Measurements from ENCODE around the gene LMBRD1.
A peak's percentile ranks its signal among the peaks of the same experiment; 100 is the strongest.

LMBRD1 gene

DNA sequence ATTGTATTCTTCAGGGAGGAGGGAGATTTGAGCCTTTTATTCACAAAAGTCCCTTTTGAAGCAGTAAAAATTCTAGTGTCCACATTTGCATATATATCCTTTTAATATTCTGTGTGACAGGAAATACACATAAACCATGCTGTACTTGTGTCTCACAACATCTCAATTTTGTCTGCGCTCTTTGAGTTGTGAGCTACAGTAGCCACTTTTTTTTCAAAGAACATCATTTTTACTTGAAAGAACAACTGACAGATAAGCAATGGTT lies 21.3 kb downstream of the LMBRD1 start:
- TF ChIP-seq, protein P1, sequence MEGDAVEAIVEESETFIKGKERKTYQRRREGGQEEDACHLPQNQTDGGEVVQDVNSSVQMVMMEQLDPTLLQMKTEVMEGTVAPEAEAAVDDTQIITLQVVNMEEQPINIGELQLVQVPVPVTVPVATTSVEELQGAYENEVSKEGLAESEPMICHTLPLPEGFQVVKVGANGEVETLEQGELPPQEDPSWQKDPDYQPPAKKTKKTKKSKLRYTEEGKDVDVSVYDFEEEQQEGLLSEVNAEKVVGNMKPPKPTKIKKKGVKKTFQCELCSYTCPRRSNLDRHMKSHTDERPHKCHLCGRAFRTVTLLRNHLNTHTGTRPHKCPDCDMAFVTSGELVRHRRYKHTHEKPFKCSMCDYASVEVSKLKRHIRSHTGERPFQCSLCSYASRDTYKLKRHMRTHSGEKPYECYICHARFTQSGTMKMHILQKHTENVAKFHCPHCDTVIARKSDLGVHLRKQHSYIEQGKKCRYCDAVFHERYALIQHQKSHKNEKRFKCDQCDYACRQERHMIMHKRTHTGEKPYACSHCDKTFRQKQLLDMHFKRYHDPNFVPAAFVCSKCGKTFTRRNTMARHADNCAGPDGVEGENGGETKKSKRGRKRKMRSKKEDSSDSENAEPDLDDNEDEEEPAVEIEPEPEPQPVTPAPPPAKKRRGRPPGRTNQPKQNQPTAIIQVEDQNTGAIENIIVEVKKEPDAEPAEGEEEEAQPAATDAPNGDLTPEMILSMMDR (IDR thresholded peaks at IDR 0.05; ENCODE audit: control insufficient read depth, extremely low read depth, insufficient read depth), result no peak

DNA sequence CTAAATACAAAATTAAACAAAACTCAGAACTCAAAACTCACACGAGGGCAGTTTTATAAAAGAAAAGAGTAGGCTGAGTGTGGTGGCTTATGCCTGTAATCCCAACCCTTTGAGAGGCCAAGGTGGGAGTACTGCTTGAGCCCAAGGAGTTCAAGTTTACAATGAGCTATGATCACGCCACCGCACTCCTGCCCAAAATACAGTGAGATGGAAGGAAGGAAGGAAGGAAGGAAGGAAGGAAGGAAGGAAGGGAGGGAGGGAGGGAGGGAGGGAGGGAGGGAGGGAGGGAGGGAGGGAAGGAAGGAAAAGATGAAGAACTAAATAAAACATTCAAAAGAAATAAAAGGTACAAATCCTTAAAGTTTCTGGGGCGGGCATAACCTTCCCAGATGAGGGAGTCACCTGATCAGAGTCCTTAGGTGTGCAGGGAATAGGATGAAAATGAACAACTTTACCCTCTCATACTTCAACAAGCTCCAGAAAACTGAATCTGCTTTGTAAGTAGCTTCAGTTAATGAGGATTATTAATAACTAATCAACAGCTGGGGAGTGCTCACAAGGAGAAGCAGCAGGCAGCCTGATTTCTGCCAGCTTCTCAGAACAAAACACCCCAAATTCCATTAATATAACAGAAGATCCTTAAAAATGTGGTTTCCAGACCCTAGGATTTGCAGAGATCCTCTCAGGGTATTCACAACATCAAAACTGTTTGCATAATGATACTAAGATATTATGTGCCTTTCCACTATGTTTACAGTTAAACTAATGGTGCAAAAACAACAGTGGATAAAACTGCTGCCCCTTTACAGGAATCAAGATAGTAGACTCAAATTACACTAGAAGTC lies 21.8 kb downstream of the LMBRD1 start:
- TF ChIP-seq, protein P1 (IDR thresholded peaks at IDR 0.05; ENCODE audit: control insufficient read depth, extremely low read depth, insufficient read depth), result no peak
- DNase-seq (ENCODE audit: low read depth), result no peak
- H3K4me3 ChIP-seq (ENCODE audit: low read depth, low read length), result no peak overlapping the region

More for the DNA sequence above, 21.3 kb downstream of the LMBRD1 start:
- no peak for DNase-seq (ENCODE audit: low read depth)
- no peak overlapping the region for H3K4me3 ChIP-seq (ENCODE audit: low read depth, low read length)

DNA sequence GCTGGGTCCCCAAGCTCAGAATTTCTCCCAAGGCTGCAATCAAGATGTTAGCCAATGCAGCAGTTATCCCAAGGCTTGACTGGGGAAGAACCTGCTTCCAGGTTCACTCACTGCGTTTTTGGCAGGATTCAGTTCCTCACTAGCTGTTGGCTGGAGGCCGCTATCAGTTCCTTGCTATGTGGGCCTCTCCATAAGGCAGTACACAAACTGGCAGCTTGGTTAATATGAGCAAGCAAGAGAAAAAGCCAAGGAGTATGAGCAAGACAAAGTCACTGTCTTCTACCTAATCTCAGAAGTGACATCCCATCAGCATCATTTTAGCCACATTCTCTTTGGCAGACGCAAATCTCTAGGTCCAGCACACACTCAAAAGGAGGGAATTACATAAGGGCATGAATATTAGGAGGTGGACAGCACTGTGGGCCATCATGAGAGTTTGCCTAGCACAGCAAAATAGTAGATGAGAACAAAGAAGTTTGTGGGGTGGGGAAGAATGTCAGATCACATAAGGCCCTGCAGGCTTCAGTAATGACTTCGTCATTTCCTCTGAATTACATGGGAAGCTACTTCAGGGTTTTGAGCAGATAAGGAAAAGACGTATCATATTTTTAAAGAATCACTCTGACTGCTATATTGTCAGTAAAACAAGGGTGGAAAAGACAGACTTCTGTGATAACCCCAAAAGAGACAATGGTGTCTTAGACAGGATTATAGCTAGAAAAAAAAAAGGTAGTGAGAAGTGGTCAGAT lies 25.5 kb downstream of the LMBRD1 start:
- TF ChIP-seq, protein P1 (IDR thresholded peaks at IDR 0.05; ENCODE audit: control insufficient read depth, extremely low read depth, insufficient read depth), result no peak
- DNase-seq (ENCODE audit: low read depth), result no peak
- no peak overlapping the region for H3K4me3 ChIP-seq (ENCODE audit: low read depth, low read length)

DNA sequence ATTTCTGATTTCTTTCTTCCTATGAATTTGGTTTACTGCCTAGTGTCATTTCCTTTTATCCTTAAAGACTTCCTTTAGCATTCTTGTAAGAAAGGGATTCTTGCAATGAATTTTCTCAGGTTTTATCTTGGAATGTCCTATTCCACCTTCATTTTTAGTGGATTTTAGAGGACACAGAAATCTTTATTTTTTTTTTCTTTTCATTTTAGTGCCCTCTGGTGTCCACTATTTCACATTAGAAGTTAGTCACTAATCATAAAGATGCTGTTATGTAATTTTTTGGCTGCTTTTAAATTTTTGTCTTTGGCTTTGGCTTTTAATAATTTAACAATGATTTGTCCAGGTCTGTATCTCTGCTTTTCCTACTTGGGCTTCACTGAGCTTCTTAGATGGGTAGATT lies 28.1 kb downstream of the LMBRD1 start:
- TF ChIP-seq, protein P1 (IDR thresholded peaks at IDR 0.05; ENCODE audit: control insufficient read depth, extremely low read depth, insufficient read depth), result peak; percentile 34
- H3K4me3 ChIP-seq (ENCODE audit: low read depth, low read length), result no peak overlapping the region
- DNase-seq (ENCODE audit: low read depth), result no peak

DNA sequence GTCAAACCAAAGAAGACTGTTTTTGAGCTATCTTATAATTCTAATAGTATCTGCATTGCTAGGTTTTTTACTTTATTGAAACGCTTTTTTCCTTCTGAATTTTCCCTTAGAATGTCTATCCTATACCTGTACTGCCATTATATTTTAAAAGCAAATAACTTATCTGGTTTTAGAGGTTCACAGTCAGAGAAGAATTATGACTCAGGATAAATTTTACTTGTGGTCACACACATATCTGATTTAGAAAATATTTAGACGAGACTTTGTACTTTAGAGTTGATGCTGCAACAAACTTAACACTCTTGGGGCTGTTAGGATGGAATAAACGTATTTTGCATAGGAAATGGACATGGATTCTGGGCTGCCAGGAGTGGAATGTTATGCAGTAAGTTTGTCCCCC lies 33.0 kb downstream of the LMBRD1 start:
- H3K4me3 ChIP-seq (ENCODE audit: low read depth, low read length), result no peak overlapping the region
- TF ChIP-seq, protein P1 (IDR thresholded peaks at IDR 0.05; ENCODE audit: control insufficient read depth, extremely low read depth, insufficient read depth), result no peak
- DNase-seq (ENCODE audit: low read depth), result no peak

DNA sequence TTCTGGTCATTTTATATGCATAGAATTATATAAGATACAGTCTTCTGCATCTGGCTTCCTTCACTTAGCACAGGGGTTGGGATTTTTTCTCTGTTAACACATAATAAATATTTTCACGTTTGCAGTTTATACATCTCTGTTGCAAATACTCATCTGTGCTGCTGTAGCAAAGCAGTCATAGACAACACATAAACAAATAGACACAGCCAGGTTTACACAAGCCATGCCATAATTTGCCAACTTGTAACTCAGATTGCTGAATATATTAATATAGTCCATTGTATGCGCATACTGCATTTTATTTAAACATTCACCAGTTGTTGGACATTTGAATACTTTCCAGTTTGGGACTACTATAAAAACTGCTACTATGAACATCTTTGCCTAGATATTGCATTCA lies 35.0 kb downstream of the LMBRD1 start:
- H3K4me3 ChIP-seq (ENCODE audit: low read depth, low read length), result no peak overlapping the region
- no peak for DNase-seq (ENCODE audit: low read depth)
- TF ChIP-seq, protein P1 (IDR thresholded peaks at IDR 0.05; ENCODE audit: control insufficient read depth, extremely low read depth, insufficient read depth), result no peak
